HL-60 (cell line): ENCODE data around the gene TNPO3.

ENCODE experiments used
- CTCF ChIP-seq: IDR thresholded peaks from one replicate; pipeline ENCODE4 v1.5.1; 2011; ENCODE audit warnings: low read length, control low read depth, inconsistent platforms; ENCODE audit not compliant: insufficient read depth
- POLR2AphosphoS5 ChIP-seq: IDR thresholded peaks from 2 replicates; pipeline ENCODE4 v1.6.1; 2012; ENCODE audit warnings: low read depth
- SPI1 ChIP-seq: IDR thresholded peaks from 2 replicates; pipeline ENCODE4 v1.6.1; 2012; ENCODE audit warnings: low read depth, mild to moderate bottlenecking, borderline replicate concordance

GRCh38 chr7:128939861-128940410 lies 115.0 kb downstream of the TNPO3 start:
- TF ChIP-seq CTCF (no peak), POLR2AphosphoS5 (no peak), SPI1 (no peak)
